ENCODE data around the gene FAM229A. TPM values are rescaled to one million over a fixed set of nuclear protein-coding genes. Genes with fewer than 3 reads are reported as not detected.

Gene FAM229A
- total RNA-seq, 1 donor from 2014 or later: 10.0 TPM

DNA sequence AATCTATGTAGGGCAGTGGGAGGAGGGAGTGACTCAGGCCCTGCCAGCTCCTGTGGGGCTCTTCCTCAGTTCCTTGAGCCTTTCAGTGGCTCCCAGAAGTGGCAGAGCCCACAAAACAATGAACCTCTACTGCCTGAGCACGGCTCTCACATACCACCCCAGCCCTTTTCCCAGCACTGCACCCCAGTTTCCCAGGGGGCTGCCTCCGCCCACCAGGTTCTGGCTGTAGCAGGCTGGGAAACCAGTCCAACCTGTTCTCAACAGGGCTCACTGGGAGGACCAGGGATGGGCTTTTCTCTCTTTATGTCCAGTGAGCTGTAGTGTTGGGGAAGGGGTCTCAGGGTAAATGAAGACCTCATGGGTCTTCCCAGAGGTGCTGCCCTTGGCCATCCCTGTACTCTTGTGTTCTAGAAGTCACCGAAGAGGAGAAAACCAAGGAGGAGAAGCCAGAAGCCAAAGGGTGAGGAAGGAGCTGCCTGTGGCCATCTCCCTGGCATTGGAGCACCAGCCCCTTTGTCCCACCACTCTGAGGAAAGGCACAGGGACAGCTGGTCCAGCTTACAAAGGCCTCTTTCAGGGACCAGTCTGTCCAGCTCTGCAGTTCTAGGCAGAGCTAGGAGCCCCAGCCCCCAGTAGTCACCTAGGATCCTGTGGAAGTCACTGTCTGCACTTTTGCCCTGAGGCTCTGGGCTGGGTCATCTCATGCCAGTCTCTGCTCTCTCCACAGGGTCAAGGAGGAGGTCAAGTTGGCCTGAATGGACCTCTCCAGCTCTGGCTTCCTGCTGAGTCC lies 29.8 kb downstream of the FAM229A start:
- no peak for DNase-seq (ENCODE audit: low spot score)
- ATAC-seq: no peak

DNA sequence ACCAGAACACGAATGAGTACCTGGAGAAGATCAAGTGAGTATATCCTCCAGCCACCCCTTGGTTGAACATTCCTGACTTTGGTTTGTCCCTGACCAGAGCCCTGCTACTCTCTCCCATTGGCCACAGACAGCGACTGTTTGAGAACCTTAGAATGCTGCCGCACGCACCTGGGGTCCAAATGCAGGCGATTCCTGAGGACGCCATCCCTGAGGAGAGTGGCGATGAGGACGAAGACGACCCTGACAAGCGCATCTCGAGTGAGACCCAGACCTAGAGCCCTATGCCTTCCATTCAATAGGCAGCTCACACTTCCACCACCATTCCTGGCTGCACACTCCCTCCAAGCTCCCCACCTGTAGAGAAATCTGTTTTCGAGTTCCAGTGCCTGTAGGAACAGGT lies 30.7 kb downstream of the FAM229A start:
- DNase-seq (ENCODE audit: low spot score) (no peak), ATAC-seq (no peak)

DNA sequence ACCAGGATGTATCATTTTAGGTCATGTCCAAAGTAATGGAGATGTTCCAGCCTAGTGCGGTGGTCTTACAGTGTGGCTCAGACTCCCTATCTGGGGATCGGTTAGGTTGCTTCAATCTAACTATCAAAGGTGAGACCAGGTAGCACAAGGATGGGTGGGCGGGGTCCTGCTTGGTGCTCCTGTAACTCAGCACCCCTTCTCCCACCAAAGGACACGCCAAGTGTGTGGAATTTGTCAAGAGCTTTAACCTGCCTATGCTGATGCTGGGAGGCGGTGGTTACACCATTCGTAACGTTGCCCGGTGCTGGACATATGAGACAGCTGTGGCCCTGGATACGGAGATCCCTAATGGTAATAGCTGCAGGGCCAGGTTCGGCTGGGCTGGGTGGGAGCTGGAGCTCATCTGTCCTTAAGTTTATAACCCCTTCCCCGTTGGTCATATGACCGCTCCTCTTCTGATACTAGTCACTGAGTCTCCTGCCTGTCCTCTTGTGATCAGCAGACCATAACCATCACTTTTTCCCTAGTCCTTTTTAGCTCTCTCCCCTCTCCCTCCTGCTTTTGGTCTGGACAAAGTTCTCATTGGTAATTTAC lies 31.6 kb downstream of the FAM229A start:
- ATAC-seq (no peak), DNase-seq (ENCODE audit: low spot score) (no peak)

DNA sequence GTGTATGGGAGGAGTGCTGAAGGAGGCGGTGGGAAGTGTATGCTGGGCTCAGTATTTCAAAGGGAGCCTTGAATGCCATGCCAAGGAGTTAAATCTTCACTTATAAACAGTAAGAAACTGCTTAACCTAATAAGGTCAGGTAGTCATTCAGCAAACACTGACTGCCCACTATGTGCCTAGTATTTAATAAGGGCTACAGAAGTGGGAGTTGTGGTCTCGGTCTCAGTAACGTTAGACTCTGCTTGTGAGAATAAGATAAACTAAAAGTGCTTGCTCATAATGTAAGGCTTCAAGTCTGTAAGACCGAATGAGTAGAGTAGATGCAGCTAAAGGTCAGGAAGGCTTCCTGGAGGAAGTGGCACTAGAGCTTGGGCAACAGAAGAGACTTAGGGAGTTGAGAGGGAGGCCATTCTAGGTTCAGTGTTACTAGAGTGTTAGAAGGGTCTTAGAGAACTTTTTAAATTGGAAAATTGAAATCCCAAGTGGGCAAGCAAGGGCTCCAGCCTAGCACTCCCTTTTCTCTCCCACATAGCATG lies 32.3 kb downstream of the FAM229A start:
- DNase-seq (ENCODE audit: low spot score) (no peak), ATAC-seq (no peak)

DNA sequence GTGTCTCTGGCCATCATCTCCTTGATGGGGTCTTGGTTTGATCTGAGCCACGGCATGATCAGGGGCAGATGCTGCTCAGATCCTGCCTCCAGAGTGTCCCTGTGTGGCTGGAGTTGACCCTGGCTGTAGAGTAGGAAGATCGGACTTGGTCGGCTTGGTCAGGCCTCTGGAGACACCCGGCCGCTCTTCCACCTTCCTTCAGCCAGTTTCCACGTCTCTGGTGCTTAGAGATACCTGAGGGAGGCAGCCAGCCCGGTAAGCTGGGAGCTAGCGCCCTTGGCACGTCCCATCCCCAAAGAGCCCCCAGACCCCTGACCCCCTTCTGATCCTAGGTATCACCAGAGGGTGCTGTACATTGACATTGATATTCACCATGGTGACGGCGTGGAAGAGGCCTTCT lies 35.1 kb downstream of the FAM229A start:
- no peak for DNase-seq (ENCODE audit: low spot score)
- no peak for ATAC-seq

DNA sequence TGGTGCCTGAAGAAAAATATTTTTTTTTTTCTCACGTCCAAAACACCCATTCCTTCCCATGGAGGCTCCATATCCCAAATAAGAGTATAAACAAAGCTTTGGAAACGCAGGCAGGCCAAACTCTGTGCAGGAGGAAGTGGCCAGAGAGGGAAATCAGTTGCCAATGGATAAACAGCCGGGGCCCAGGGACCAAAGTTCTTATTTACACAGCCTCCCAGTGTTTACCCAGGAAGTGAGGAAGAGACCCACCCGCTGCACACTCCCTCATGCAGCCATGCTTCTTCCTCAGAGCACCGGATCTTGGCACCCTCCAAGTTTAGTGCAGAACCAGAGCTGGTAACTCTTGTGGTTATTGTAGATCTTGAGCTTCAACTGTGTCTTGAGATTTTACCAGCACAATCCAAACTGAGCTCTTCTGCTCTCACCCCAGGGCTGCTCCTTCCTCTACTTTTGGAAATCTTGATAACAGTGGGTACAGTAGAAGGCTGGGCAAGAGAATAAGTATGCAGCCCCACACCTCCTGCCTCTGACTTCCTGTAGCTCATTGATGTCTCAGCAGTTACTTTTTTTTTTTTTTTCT lies 40.5 kb downstream of the FAM229A start:
- peak; percentile 76 for DNase-seq (ENCODE audit: low spot score)
- peak; percentile 98 for ATAC-seq

DNA sequence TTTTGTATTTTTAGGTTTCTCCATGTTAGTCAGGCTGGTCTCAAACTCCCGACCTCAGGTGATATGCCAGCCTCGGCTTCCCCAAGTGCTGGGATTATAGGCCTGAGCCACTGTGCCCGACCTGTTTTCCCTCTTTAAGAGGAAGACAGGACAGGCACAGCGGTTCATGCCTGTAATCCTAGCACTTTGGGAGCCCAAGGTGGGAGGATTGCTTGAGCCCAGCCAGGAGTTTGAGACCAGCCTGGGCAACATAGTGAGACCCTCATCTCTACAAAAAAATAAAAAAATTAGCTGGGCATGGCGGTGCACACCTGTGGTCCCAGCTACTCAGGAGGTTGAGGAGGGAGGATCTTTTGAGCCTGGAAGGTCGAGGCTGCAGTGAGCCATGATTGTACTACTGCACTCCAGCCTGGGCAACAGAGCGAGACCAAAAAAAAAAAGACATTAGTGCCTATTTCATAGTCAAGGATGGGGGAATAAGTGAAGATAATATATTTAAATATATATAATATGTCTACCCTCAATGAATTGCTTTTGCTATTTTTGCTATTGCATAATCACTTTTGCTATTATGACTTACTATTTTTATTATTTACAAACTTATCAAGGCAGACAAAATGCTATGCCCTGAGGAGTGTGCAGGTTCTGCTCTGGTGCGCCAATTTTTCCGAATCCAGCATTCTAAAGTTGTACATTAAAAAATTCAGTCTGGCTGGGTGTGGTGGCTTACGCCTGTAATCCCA lies 44.0 kb downstream of the FAM229A start:
- DNase-seq (ENCODE audit: low spot score): no peak
- no peak for ATAC-seq

DNA sequence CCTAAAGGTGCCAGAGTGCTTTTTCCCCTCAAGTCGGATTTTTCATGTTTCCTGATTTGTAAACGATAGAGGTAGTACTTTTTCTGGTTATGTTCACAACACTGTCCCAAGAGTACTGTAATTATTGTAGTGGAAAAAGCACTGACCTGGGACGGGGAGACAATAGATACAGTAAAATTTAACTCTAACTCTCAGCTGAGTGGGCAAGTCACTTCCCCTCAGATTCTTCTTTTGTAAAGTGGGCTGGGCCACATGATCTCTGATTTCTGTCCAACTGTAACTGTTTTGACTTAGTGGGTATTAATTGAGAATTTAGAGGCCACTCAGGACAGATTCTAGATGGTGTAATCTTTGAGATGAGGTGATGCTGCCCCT lies 45.4 kb downstream of the FAM229A start:
- no peak for ATAC-seq
- no peak for DNase-seq (ENCODE audit: low spot score)

DNA sequence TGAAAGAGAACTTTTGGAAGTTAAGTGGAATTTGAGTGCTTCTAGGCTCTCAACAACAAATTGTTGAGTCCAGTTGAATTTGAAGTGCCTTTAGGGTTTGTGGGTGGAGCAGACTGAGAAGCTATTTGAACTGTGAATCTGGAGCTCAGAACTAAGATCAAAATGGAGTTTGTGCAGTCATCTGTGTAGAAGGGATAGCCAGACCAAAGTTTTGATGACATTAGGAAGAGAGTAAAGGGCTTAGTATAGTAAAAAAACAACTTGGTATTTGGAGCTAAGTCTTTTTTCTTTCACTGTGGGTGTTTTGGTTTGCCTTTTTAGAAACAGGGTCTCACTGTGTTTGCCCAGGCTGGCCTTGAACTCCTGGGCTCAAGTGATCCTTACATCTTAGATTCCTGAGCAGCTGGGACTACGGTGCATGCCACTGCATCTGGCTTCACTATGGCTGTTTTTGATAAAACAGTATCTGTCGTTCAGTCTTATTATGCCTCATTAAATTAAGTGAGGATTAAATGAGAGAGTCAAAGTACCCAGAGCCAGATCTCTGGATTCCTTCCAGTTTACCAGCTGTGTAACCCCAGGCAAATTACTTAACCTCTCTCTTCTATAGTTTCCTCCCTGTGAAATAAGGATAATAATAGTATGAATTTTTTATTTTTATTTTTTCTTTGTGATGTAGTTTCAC lies 50.4 kb downstream of the FAM229A start:
- ATAC-seq (no peak), DNase-seq (ENCODE audit: low spot score) (no peak)

Other genes starting within 250 kb of the FAM229A start
- gene TXLNA, start 182.8 kb downstream of the FAM229A start, total RNA-seq: 31.1 TPM
- 1.6 TPM for gene CCDC28B, start 161.9 kb downstream of the FAM229A start, total RNA-seq
- gene IQCC, start 156.8 kb downstream of the FAM229A start, total RNA-seq: 0.53 TPM
- gene DCDC2B, start 153.4 kb downstream of the FAM229A start, total RNA-seq: not detected
- gene TMEM234, start 140.1 kb downstream of the FAM229A start, total RNA-seq: 4.8 TPM
- gene EIF3I, start 140.1 kb downstream of the FAM229A start, total RNA-seq: 69.2 TPM
- 4.2 TPM for gene FAM167B, start 115.3 kb downstream of the FAM229A start, total RNA-seq
- gene LCK, start 111.2 kb downstream of the FAM229A start, total RNA-seq: 1.2 TPM
- 29.8 TPM for gene HDAC1, start 70.4 kb downstream of the FAM229A start, total RNA-seq
- 13.6 TPM for gene MARCKSL1, start 26.3 kb downstream of the FAM229A start, total RNA-seq
- 1.6 TPM for gene TSSK3, start 54 bp upstream of the FAM229A start, total RNA-seq
- gene BSDC1, start 32.0 kb upstream of the FAM229A start, total RNA-seq: 58.6 TPM
- not detected for gene ZBTB8B, start 102.6 kb upstream of the FAM229A start, total RNA-seq
- gene ZBTB8A, start 176.9 kb upstream of the FAM229A start, total RNA-seq: 2.8 TPM